SK-MEL-5 (cell line): ENCODE data around the gene BMP7. TPM values are rescaled to one million over a fixed set of nuclear protein-coding genes. Genes with fewer than 3 reads are reported as not detected.
"Not testable (repeated sequence)": the region's sequence is repeated elsewhere in the genome, so short reads cannot be mapped to it uniquely, and the experiment has no call there.

Experiments used
- DNase-seq: peaks from one replicate; pipeline ENCODE4 v3.0.0-alpha.2; 2016; ENCODE audit warnings: low read depth, low spot score
- in situ Hi-C: cut with HindIII; loops from 2 replicates; pipeline ENCODE4 v1.10.0; 2016; ENCODE audit warnings: low sequenced_read_pairs, high pct_unique_total_duplicates, low pct_unique_long_range_greater_than_20kb
- total RNA-seq: library from RNA; depleted of rRNA; stranded (reverse); fragments of >200 nt; shearing (Covaris generic); gene quantifications from 2 replicates; pipeline ENCODE4 v1.2.3, GENCODE V29; 2014

Gene BMP7
- total RNA-seq, 1 experiment from 2014 or later: 6.8 TPM

GRCh38 chr20:57244627-57245214 is 21.7 kb downstream of the BMP7 start:
- no peak for DNase-seq
- in situ Hi-C loops: no loop called here

- in situ Hi-C loops: no loop called here
Measured at GRCh38 chr20:57244221-57244585, 22.2 kb downstream of the BMP7 start.

DNA sequence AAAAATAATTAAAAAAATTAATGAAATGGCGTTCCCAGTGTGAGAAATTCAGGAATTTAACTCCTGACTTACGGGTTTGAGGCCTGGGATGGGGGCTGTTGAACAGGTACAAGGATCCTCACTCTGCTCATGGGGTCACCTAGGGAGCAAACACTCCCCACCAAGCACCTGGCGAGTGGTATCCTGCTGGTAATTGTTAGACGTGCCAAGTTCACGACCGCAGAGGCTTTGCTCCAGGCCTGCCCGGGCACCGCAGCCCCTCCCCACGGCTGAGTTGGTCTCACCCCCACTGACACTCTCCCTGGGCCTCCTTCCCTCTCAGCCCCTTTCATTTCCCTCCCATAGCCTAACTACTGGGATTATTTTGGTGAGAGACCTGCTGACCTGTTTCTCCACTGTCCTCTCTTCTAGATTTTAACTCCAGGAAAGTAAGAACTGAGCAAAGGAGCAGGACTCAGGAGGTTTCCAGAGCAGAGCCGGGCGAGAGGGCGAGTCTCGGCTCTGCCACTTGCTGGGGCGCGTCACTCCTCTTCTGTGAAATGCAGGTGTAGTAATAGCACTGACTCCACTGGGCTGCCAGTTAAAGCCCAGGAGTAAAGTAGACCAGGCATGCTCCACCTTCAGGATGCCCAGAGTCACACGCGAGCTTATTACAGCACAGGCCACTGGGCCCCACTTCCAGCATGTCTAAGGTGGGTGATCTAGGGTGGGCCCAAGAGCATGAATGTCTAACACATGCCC is 22.8 kb downstream of the BMP7 start:
- in situ Hi-C loops: no loop called here
- DNase-seq: no peak

More at GRCh38 chr20:57244221-57244585, 22.2 kb downstream of the BMP7 start:
- no peak for DNase-seq

GRCh38 chr20:57242414-57242813 is 24.0 kb downstream of the BMP7 start:
- no peak for DNase-seq
- in situ Hi-C loops: no loop called here

DNA sequence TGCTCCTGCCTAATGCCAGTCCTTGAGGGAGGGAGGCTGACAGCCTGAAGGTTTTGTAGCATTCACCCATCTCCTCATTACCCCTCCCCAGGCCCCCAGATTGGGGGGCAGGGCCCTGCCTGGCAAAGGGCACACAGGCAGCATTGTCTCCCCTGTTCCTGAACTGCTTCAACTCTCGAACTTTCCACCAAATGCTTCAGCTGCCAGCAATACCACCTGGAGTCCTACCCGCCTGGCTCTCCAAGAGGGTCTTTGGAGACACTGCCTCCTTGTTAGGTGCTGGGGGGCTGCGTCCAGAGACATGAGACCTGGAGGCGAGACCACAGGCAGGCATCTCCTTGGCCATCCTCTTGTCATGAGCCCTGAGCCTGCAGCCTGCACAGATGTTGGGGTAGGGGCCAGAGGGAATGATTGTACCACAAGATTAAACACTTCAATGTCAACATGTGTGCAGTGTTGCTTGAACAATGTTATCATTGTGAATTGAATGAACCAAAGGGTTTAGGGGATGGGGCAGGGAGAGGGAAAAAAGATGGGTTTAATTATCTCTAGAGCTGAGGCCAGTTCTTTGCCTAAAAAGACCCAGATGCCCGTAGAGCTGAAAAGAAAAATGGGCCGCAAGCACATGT is 25.0 kb downstream of the BMP7 start:
- DNase-seq: no peak
- in situ Hi-C loops: no loop called here

- in situ Hi-C loops: no loop called here
- no peak for DNase-seq
Measured at GRCh38 chr20:57240581-57241362, 25.7 kb downstream of the BMP7 start.

- in situ Hi-C loops: not testable (repeated sequence)
Measured at GRCh38 chr20:57239725-57240124, 26.7 kb downstream of the BMP7 start.

DNA sequence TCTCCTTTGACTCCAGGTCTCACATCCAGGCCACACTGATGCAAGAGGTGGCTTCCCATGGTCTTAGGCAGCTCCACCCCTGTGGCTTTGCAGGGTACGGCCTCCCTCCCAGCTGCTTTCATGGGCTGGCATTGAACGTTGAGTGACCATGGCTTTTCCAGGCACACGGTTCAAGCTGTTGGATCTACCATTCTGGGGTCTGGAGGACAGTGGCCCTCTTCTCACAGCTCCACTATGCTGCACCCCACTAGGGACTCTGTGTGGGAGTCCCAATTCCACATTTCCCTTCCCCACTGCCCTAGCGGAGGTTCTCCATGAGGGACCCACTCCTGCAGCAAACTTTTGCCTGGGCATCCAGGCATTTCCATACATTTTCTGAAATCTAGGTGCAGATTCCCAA is 27.1 kb downstream of the BMP7 start:
- DNase-seq, in situ Hi-C loops: not testable (repeated sequence)

More at GRCh38 chr20:57239725-57240124, 26.7 kb downstream of the BMP7 start:
- DNase-seq: not testable (repeated sequence)

DNA sequence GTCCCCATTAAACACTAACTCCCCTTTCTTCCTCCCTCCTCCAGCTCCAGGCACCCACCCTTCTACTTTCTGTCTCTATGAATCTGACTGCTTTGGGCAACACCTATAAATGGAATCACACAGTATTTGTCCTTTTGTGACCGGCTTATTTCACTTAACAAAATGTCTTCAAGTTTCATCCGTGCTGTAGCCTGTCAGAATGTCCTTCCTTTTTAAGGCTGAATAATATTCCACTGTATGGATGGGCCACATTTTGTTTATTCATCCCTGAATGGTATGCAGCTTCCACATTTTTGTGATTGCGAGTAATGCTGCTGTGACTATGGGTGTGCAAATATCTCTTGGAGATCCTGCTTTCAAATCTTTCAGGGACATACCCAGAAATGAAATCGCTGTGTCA is 28.4 kb downstream of the BMP7 start:
- in situ Hi-C loops: no loop called here

GRCh38 chr20:57237585-57237953 is 28.9 kb downstream of the BMP7 start:
- in situ Hi-C loops: no loop called here
- no peak for DNase-seq

More for the DNA sequence above, 28.4 kb downstream of the BMP7 start:
- DNase-seq: no peak

- no peak for DNase-seq
- in situ Hi-C loops: no loop called here
Measured at GRCh38 chr20:57236813-57237584, 29.4 kb downstream of the BMP7 start.

DNA sequence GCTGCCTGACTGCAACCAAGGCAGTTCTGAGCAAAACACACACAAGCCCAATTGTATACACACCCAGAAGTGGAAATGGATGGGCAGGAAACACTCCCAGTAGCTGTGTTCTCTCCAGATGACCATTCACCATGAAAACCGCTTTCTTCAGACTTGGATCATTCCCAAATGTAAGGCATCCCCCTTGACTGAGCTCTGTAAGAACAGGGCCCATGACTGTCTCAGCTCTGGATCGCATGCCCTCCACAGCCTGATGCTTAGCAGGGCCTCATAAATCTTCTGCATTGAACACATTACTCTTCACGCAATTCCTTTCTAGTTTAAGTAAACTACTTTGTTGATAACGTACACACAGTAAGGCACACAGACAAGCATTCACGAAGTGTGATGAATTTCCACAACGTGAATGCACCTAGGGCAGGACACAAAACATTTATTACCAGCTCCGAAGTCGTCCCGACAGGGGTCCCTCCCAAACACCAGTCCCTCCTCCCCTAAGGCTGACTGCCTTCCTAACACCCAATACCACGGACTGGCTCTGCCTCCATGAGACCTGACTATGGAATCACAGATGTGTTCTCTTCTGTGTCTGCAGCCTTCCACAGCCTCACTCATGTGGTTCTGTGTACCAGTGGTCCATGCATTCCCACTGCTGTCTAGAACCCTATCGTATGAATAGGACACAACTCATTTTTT is 31.7 kb downstream of the BMP7 start:
- DNase-seq: no peak
- in situ Hi-C loops: no loop called here

- DNase-seq: no peak
- in situ Hi-C loops: no loop called here
Measured at GRCh38 chr20:57231951-57232428, 34.5 kb downstream of the BMP7 start.

GRCh38 chr20:57231161-57231560 is 35.3 kb downstream of the BMP7 start:
- DNase-seq: no peak
- in situ Hi-C loops: no loop called here

DNA sequence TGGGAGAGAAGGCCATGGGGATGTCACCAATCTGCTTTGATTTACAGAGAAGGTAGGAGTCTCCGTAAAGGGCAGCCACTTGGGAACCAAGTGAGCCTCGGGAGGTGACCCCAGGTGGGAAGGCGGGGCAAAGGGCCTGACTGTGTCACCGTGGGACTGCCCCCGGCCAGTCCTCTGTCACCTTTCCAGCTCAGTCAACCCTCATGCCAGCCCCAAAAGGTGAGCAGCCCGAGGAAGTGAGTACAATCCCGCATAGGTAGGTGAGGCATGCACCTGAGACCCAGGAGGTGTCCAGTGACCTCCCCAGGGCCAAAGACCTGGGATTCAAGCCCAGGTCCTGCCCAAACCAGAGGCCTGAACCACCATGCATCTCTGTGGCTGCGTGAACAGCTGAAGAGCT is 36.2 kb downstream of the BMP7 start:
- in situ Hi-C loops: no loop called here
- DNase-seq: no peak

- DNase-seq: no peak
- in situ Hi-C loops: no loop called here
Measured at GRCh38 chr20:57229490-57229889, 37.0 kb downstream of the BMP7 start.

- no peak for DNase-seq
- in situ Hi-C loops: no loop called here
Measured at GRCh38 chr20:57225830-57226229, 40.6 kb downstream of the BMP7 start.
